H1 (cell line): ENCODE results near the gene RFX2. TPM values are rescaled to one million over a fixed set of nuclear protein-coding genes. Genes with fewer than 3 reads are reported as not detected.

Experiments used
- CTCF ChIA-PET: fragments of 300-600 bp; sonication (Branson Sonifier 250); formaldehyde crosslinking; loops from one replicate; lab custom pipeline; 2021; ENCODE audit not compliant: partially characterized antibody; lab: Charles Lee
- POLR2A ChIA-PET: fragments of 300-600 bp; sonication (Branson Sonifier 250); formaldehyde crosslinking; loops from one replicate; lab custom pipeline; 2021; ENCODE audit warnings: inconsistent platforms; ENCODE audit not compliant: partially characterized antibody; lab: Charles Lee
- DNase-seq, 2 experiments: peaks; one replicate each; pipeline versions ENCODE4 v3.0.0 to v3.0.0-alpha.2; 2010 to 2022; ENCODE audit warnings: low spot score in 2 of 2, low read depth in 1 of 2, mixed read lengths in 1 of 2
- FAIRE-seq: peaks from 2 replicates; lab custom pipeline; 2011; peaks lifted over from hg19 to GRCh38; lab: Jason Lieb, UNC
- H2AFZ ChIP-seq: 2 replicates; pipeline ENCODE4 v1.8.1; 2012; ENCODE audit warnings: low read length, inconsistent platforms
- H2AK5ac ChIP-seq: 2 replicates; pipeline ENCODE4 v1.6.1; 2013; ENCODE audit warnings: low read depth, low read length
- H2BK120ac ChIP-seq: replicated peaks from 2 replicates; pipeline ENCODE3; 2013; ENCODE audit warnings: low read depth, low read length, inconsistent platforms
- H2BK12ac ChIP-seq: 2 replicates; pipeline ENCODE4 v1.6.1; 2013; ENCODE audit warnings: low read depth, low read length
- H2BK15ac ChIP-seq: 2 replicates; pipeline ENCODE4 v1.6.1; 2013; ENCODE audit warnings: low read length
- H2BK20ac ChIP-seq: 2 replicates; pipeline ENCODE4 v1.6.1; 2013; ENCODE audit warnings: low read length
- H2BK5ac ChIP-seq: 2 replicates; pipeline ENCODE4 v1.6.1; 2013; ENCODE audit warnings: low read depth, low read length
- H3K14ac ChIP-seq: 2 replicates; pipeline ENCODE4 v1.6.1; 2013; ENCODE audit warnings: inconsistent platforms; ENCODE audit not compliant: insufficient read length
- H3K18ac ChIP-seq: 2 replicates; pipeline ENCODE4 v1.6.1; 2013; ENCODE audit warnings: low read length; ENCODE audit errors: extremely low read depth
- H3K23ac ChIP-seq: 2 replicates; pipeline ENCODE4 v1.6.1; 2013; ENCODE audit warnings: inconsistent platforms; ENCODE audit not compliant: insufficient read length
- H3K23me2 ChIP-seq: 2 replicates; pipeline ENCODE4 v1.6.1; 2013; ENCODE audit warnings: low read depth, low read length
- H3K27ac ChIP-seq: 2 replicates; pipeline ENCODE4 v1.6.1; 2011; ENCODE audit warnings: low read depth, low read length, inconsistent platforms
- H3K27me3 ChIP-seq, 4 experiments: replicated peaks in 1 of 4; 1 replicate in 1 of 4; 2 replicates in 3 of 4; pipeline versions ENCODE4 v1.6.1 to v1.8.1; 2011 to 2013; ENCODE audit warnings: low read length in 3 of 4, mild to moderate bottlenecking in 3 of 4, inconsistent platforms in 2 of 4, mixed read lengths in 2 of 4, moderate library complexity in 1 of 4; ENCODE audit not compliant: control insufficient read depth in 3 of 4, insufficient read depth in 3 of 4; ENCODE audit errors: extremely low read depth in 1 of 4
- H3K36me3 ChIP-seq, 4 experiments: 2 replicates each; pipeline versions ENCODE4 v1.6.1 to v1.8.1; 2011 to 2013; ENCODE audit warnings: mild to moderate bottlenecking in 4 of 4, low read length in 3 of 4, moderate library complexity in 2 of 4, control low read depth in 1 of 4, inconsistent platforms in 1 of 4; ENCODE audit not compliant: insufficient read depth in 4 of 4, control insufficient read depth in 2 of 4
- H3K4ac ChIP-seq: replicated peaks from 2 replicates; pipeline ENCODE3; 2013; ENCODE audit warnings: low read length, low read depth, mixed read lengths, inconsistent platforms; ENCODE audit not compliant: insufficient read length
- H3K4me1 ChIP-seq, 4 experiments: replicated peaks in 1 of 4; 1 replicate in 1 of 4; 2 replicates in 3 of 4; pipeline versions ENCODE4 v1.6.1 to v1.8.1; 2011 to 2013; ENCODE audit warnings: low read length in 3 of 4, inconsistent platforms in 2 of 4, mixed read lengths in 1 of 4; ENCODE audit not compliant: insufficient read depth in 4 of 4, control insufficient read depth in 3 of 4
- H3K4me2 ChIP-seq, 2 experiments: 2 replicates each; pipeline versions ENCODE4 v1.6.1 to v1.8.1; 2011 to 2013; ENCODE audit warnings: low read depth in 2 of 2, low read length in 2 of 2, control low read depth in 1 of 2, inconsistent platforms in 1 of 2, mild to moderate bottlenecking in 1 of 2; ENCODE audit not compliant: insufficient read depth in 1 of 2
- H3K4me3 ChIP-seq, 4 experiments: fragments of 200-600, 300-600 bp in 1 of 4; sonication (generic), shearing (Covaris generic), sonication (Bioruptor Twin) in 1 of 4; 2 replicates each; pipeline versions ENCODE4 v1.5.1 to v1.8.1; 2011 to 2016; ENCODE audit warnings: low read length in 4 of 4, low read depth in 3 of 4, control low read depth in 2 of 4, inconsistent platforms in 2 of 4, mild to moderate bottlenecking in 2 of 4, mixed read lengths in 1 of 4, moderate library complexity in 1 of 4; ENCODE audit not compliant: insufficient read depth in 2 of 4; ENCODE audit errors: extremely low read depth in 1 of 4
- H3K56ac ChIP-seq: replicated peaks from 2 replicates; pipeline ENCODE3; 2013; ENCODE audit warnings: low read depth, mild to moderate bottlenecking, mixed read lengths, low read length, inconsistent platforms; ENCODE audit not compliant: insufficient read length
- H3K79me1 ChIP-seq: 2 replicates; pipeline ENCODE4 v1.6.1; 2013; ENCODE audit warnings: low read depth, low read length, control low read depth
- H3K79me2 ChIP-seq, 2 experiments: 2 replicates each; pipeline versions ENCODE4 v1.6.1 to v1.8.1; 2012 to 2013; ENCODE audit warnings: low read length in 2 of 2, mild to moderate bottlenecking in 2 of 2, inconsistent platforms in 1 of 2; ENCODE audit not compliant: insufficient read depth in 2 of 2, control insufficient read depth in 1 of 2
- H3K9ac ChIP-seq, 4 experiments: replicated peaks in 1 of 4; 1 replicate in 1 of 4; 2 replicates in 3 of 4; pipeline versions ENCODE4 v1.6.1 to v1.8.1; 2011 to 2013; ENCODE audit warnings: low read depth in 3 of 4, low read length in 3 of 4, control low read depth in 2 of 4, mild to moderate bottlenecking in 2 of 4, moderate library complexity in 2 of 4, inconsistent platforms in 1 of 4; ENCODE audit errors: extremely low read depth in 1 of 4
- H3K9me3 ChIP-seq, 2 experiments: 2 replicates each; pipeline versions ENCODE4 v1.6.1 to v1.8.1; 2012 to 2013; ENCODE audit warnings: mild to moderate bottlenecking in 2 of 2, moderate library complexity in 2 of 2, control low read depth in 1 of 2, inconsistent platforms in 1 of 2, low read depth in 1 of 2, low read length in 1 of 2, mixed read lengths in 1 of 2; ENCODE audit not compliant: insufficient read depth in 2 of 2
- H4K20me1 ChIP-seq, 2 experiments: replicated peaks in 1 of 2; 2 replicates each; pipeline versions ENCODE3 to v1.8.1; 2011 to 2013; ENCODE audit warnings: inconsistent platforms in 2 of 2, low read length in 2 of 2, mild to moderate bottlenecking in 1 of 2; ENCODE audit not compliant: insufficient read depth in 2 of 2, control insufficient read depth in 1 of 2
- H4K5ac ChIP-seq: 2 replicates; pipeline ENCODE4 v1.6.1; 2013; ENCODE audit warnings: low read length, low read depth, mixed read lengths, inconsistent platforms; ENCODE audit not compliant: insufficient read length
- H4K8ac ChIP-seq: 2 replicates; pipeline ENCODE4 v1.8.0; 2013; ENCODE audit warnings: mild to moderate bottlenecking, moderate library complexity, low read length, inconsistent platforms; ENCODE audit not compliant: insufficient read depth; ENCODE audit errors: extremely low read depth
- H4K91ac ChIP-seq: replicated peaks from 2 replicates; pipeline ENCODE3; 2013; ENCODE audit warnings: low read length, mixed read lengths, inconsistent platforms; ENCODE audit not compliant: insufficient read length
- BCL11A ChIP-seq, 2 experiments: IDR thresholded peaks; one replicate each; pipeline ENCODE4 v1.6.1; 2011; ENCODE audit warnings: low read depth in 2 of 2, low read length in 2 of 2, mild to moderate bottlenecking in 2 of 2
- CTCF ChIP-seq, 3 experiments: IDR thresholded peaks; 1 replicate in 2 of 3; 2 replicates in 1 of 3; pipeline versions ENCODE4 v1.5.1 to v1.6.1; 2011; ENCODE audit warnings: low read length in 3 of 3, mild to moderate bottlenecking in 3 of 3, inconsistent platforms in 2 of 3, low read depth in 1 of 3, moderate library complexity in 1 of 3; ENCODE audit not compliant: insufficient read depth in 1 of 3; ENCODE audit errors: control extremely low read depth in 1 of 3
- HDAC6 ChIP-seq: IDR thresholded peaks from one replicate; pipeline ENCODE4 v1.7.1; 2012; ENCODE audit warnings: low read depth, mild to moderate bottlenecking, inconsistent platforms, low read length, moderate library complexity
- JUND ChIP-seq: IDR thresholded peaks from 2 replicates; pipeline ENCODE4 v1.6.1; 2011; ENCODE audit warnings: mild to moderate bottlenecking, improper control_type of control experiment, low read length
- NANOG ChIP-seq: IDR thresholded peaks from 2 replicates; pipeline ENCODE4 v1.6.1; 2011; ENCODE audit warnings: low read length, low read depth, mild to moderate bottlenecking, inconsistent platforms; ENCODE audit not compliant: insufficient read depth, poor library complexity, severe bottlenecking
- NRF1 ChIP-seq: IDR thresholded peaks from 2 replicates; pipeline ENCODE4 v1.6.1; 2011; ENCODE audit warnings: mild to moderate bottlenecking, low read depth, low read length, improper control_type of control experiment
- POLR2A ChIP-seq, 2 experiments: IDR thresholded peaks; 1 replicate in 1 of 2; 2 replicates in 1 of 2; pipeline ENCODE4 v1.6.1; 2011; ENCODE audit warnings: low read depth in 2 of 2, low read length in 2 of 2, mild to moderate bottlenecking in 2 of 2; ENCODE audit errors: control extremely low read depth in 1 of 2
- POU5F1 ChIP-seq: IDR thresholded peaks from 2 replicates; pipeline ENCODE4 v1.6.1; 2011; ENCODE audit warnings: low read depth, mild to moderate bottlenecking, low read length, moderate library complexity
- SIN3A ChIP-seq, 2 experiments: IDR thresholded peaks in 1 of 2; conservative IDR thresholded peaks in 1 of 2; 2 replicates each; pipeline ENCODE4 v1.6.1; 2011 to 2012; ENCODE audit warnings: low read length in 2 of 2, improper control_type of control experiment in 1 of 2, low read depth in 1 of 2, mild to moderate bottlenecking in 1 of 2
- SRF ChIP-seq: IDR thresholded peaks from 2 replicates; pipeline ENCODE4 v1.6.1; 2011; ENCODE audit warnings: mild to moderate bottlenecking, low read depth, low read length, moderate library complexity
- USF2 ChIP-seq: IDR thresholded peaks from 2 replicates; pipeline ENCODE4 v1.6.1; 2011; ENCODE audit warnings: low read length, improper control_type of control experiment
- WGBS, 2 experiments: shearing (Covaris generic) in 1 of 2; methylation state at CpG; one replicate each; pipeline versions ENCODE4 v1.1.6 to v1.1.7; 2013 to 2015; ENCODE audit warnings: low lambda C conversion rate in 2 of 2, mixed read lengths in 2 of 2, inconsistent platforms in 1 of 2, low coverage in 1 of 2, missing lambda C conversion rate in 1 of 2; ENCODE audit not compliant: insufficient replicate concordance in 2 of 2, insufficient coverage in 1 of 2, insufficient read length in 1 of 2; ENCODE audit errors: extremely low coverage in 1 of 2, missing lambda C conversion rate in 1 of 2; 5-methylcytosine and 5-hydroxymethylcytosine counted together
- polyA plus RNA-seq, 7 experiments: library from polyadenylated mRNA; depleted of rRNA in 3 of 7; stranded (reverse) in 5 of 7; unstranded in 2 of 7; fragments of >200 nt in 5 of 7; fragments of 200-250 nt in 2 of 7; gene quantifications; 1 replicate in 5 of 7; 2 replicates in 1 of 7; 4 replicates in 1 of 7; pipeline versions ENCODE4 v1.2.1 to v1.2.3, GENCODE V29; 2011 to 2013; ENCODE audit warnings: missing spikeins in 2 of 7, mixed read lengths in 2 of 7
- total RNA-seq: library from RNA; stranded (reverse); fragmentation: NEBNext Ultra II Directional; extraction: Animal tissue kit (Norgen Biotek cat#: 25700); gene quantifications from 2 replicates; pipeline ENCODE4 v1.2.1, GENCODE V29; 2021

Gene RFX2
- total and polyA plus RNA-seq, 2 of the 8 experiments (the other 6 are each of a cell fraction or from before 2014, with no cell fraction given) = 4.8 to 5.3 TPM

DNA sequence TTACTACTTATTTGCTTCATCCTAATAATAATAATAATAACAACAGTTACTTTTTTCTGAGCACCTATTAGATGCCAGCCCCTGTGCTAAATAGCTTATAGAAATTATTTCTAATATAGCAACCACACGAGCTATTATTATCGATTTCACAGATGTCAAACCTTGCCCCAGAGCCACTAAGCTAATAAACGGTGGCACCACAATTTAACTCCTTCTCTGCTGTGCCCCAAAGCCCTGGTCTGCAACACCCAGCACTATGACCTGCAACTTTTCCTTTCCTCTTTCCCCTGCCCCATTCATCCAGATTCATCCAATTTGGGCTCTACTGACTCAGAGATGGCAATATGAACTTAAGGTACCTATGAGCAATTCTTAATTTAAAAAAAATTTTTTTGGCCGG is 6.4 kb downstream of the RFX2 start:
- H3K23me2 ChIP-seq = peaks cover 4% of the 10 kb centered on the region
- ChIA-PET CTCF (interaction anchor here (1.1 to 2.6 kb wide), 2 partner anchors 22 to 56 kb away, joined by 3 to 8 read pairs; no protein-coding TSS in a partner anchor), POLR2A (interaction anchor here (0.6 kb wide), 1 partner anchor 431 kb away, joined by 3 read pairs; no protein-coding TSS in a partner anchor)
- peaks cover 1 to 14% (median 12%) of the 10 kb centered on the region in 4 experiments for H3K27me3 ChIP-seq
- H3K79me2 ChIP-seq = no peaks in the 10 kb centered on the region
- no peak overlapping the region for H3K27ac ChIP-seq
- H4K91ac ChIP-seq = no peak overlapping the region
- DNase-seq (no peak), FAIRE-seq (no peak)
- no peak overlapping the region for H3K23ac ChIP-seq
- no peak overlapping the region for H2BK20ac ChIP-seq
- no peak overlapping the region for H2AFZ ChIP-seq
- H3K4ac ChIP-seq = no peak overlapping the region
- H2BK12ac ChIP-seq = no peak overlapping the region
- H3K4me2 ChIP-seq = no peak overlapping the region
- no peak overlapping the region for H2BK15ac ChIP-seq
- no peaks in the 10 kb centered on the region for H3K36me3 ChIP-seq
- no peak overlapping the region for H2BK5ac ChIP-seq
- no peaks in the 10 kb centered on the region for H3K4me1 ChIP-seq
- H3K56ac ChIP-seq = no peak overlapping the region
- H4K8ac ChIP-seq = no peak overlapping the region
- H2BK120ac ChIP-seq = no peak overlapping the region
- H3K4me3 ChIP-seq = no peak overlapping the region
- no peak overlapping the region for H3K14ac ChIP-seq
- peaks cover 0 to 1% of the 10 kb centered on the region in 2 experiments for H4K20me1 ChIP-seq
- no peaks in the 10 kb centered on the region for H3K9me3 ChIP-seq
- WGBS, 2 experiments = 88% methylated on average over 4 of the region's 4 CpGs; no CpG with 5 or more reads in 1 of the 2 experiments
- no peak overlapping the region for H4K5ac ChIP-seq
- no peak overlapping the region for H3K18ac ChIP-seq
- H3K9ac ChIP-seq = no peak overlapping the region
- H2AK5ac ChIP-seq = no peak overlapping the region
- H3K79me1 ChIP-seq = no peaks in the 10 kb centered on the region
- TF ChIP-seq NRF1 (no peak), SRF (no peak), SIN3A (conservative IDR thresholded peaks at IDR 0.05 in 1 of 2, IDR thresholded peaks at IDR 0.05 in 1 of 2; ENCODE audit: low read depth in 1 of 2, low read length in 2 of 2) (no peak), CTCF (IDR thresholded peaks at IDR 0.05; ENCODE audit: control extremely low read depth in 1 of 3, insufficient read depth in 1 of 3, low read depth in 1 of 3, low read length in 3 of 3) (no peak), JUND (no peak), HDAC6 (no peak), NANOG (no peak), USF2 (no peak), POLR2A (IDR thresholded peaks at IDR 0.05; ENCODE audit: control extremely low read depth in 1 of 2, low read depth in 2 of 2, low read length in 2 of 2) (no peak), POU5F1 (no peak), BCL11A (IDR thresholded peaks at IDR 0.05; ENCODE audit: low read depth in 2 of 2, low read length in 2 of 2) (no peak)
